Activated effector memory CD4-positive, alpha-beta T cell treated with anti-CD3 and anti-CD28 coated beads, Interleukin-2, amount 50 U/mL, for 16 hours (primary cell): Measurements from ENCODE around the gene BPIFB2.

ENCODE experiments used
- DNase-seq: peaks from one replicate; pipeline ENCODE4 v3.0.0-alpha.2; 2020

Gene BPIFB2

GRCh38 chr20:33022694-33023438, 15.4 kb downstream of the BPIFB2 start:
- DNase-seq, result no peak

- no peak for DNase-seq
These were observed 16.1 kb downstream of the BPIFB2 start for GRCh38 chr20:33023439-33024242.

GRCh38 chr20:33024243-33024560, 16.7 kb downstream of the BPIFB2 start:
- no peak for DNase-seq

GRCh38 chr20:33024609-33025317, 17.3 kb downstream of the BPIFB2 start:
- DNase-seq, result no peak

GRCh38 chr20:33025318-33025876, 17.9 kb downstream of the BPIFB2 start:
- DNase-seq, result no peak

GRCh38 chr20:33026072-33026778, 18.7 kb downstream of the BPIFB2 start:
- no peak for DNase-seq

GRCh38 chr20:33026779-33027759, 19.6 kb downstream of the BPIFB2 start:
- no peak for DNase-seq

- DNase-seq, result no peak
These were observed 20.6 kb downstream of the BPIFB2 start for GRCh38 chr20:33027769-33028751.

- no peak for DNase-seq
These were observed 21.4 kb downstream of the BPIFB2 start for GRCh38 chr20:33028875-33029274.

GRCh38 chr20:33030076-33030475, 22.6 kb downstream of the BPIFB2 start:
- no peak for DNase-seq

- no peak for DNase-seq
These were observed 23.1 kb downstream of the BPIFB2 start for GRCh38 chr20:33030569-33030968.

- no peak for DNase-seq
These were observed 24.0 kb downstream of the BPIFB2 start, which contains the start of gene BPIFB6 for GRCh38 chr20:33031531-33031930. Gene BPIFB6 (plus strand): TSS chr20:33031648. CDS start chr20:33031648, 0 bp downstream.

- no peak for DNase-seq
These were observed 25.1 kb downstream of the BPIFB2 start for GRCh38 chr20:33032555-33032954.

- DNase-seq, result no peak
These were observed 25.9 kb downstream of the BPIFB2 start for GRCh38 chr20:33033381-33033780.

- no peak for DNase-seq
These were observed 26.6 kb downstream of the BPIFB2 start for GRCh38 chr20:33034115-33034514.

GRCh38 chr20:33034901-33035492, 27.5 kb downstream of the BPIFB2 start:
- no peak for DNase-seq

GRCh38 chr20:33037456-33037855, 30.0 kb downstream of the BPIFB2 start:
- DNase-seq, result no peak

- no peak for DNase-seq
These were observed 30.7 kb downstream of the BPIFB2 start for GRCh38 chr20:33038243-33038642.

GRCh38 chr20:33042430-33042829, 34.9 kb downstream of the BPIFB2 start:
- DNase-seq, result no peak
